ENCODE measurements around the gene SLC35E4.
"Not testable (repeated sequence)": the region's sequence is repeated elsewhere in the genome, so short reads cannot be mapped to it uniquely, and the experiment has no call there.

The SLC35E4 gene

DNA sequence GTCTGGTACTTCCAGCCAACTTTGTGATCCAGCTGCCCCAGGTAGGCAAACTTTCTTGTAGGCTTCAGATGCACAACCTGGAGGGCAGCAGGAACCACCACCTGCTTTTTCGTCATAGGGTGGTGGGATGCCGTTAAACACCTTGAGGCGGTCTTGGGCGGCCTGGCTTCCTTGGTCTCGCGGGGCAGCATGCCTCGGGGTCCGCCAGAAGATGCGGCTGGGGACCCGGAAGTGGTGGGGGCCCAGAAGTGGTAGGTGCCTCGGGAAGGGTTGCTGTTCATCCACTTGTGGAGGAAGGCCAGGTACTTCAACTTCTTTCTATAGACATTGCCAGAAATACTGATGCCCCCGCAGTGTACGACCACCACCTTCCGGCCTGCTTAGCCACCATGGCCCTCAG is 18.8 kb downstream of the SLC35E4 start:
- DNase-seq, result no peak

DNA sequence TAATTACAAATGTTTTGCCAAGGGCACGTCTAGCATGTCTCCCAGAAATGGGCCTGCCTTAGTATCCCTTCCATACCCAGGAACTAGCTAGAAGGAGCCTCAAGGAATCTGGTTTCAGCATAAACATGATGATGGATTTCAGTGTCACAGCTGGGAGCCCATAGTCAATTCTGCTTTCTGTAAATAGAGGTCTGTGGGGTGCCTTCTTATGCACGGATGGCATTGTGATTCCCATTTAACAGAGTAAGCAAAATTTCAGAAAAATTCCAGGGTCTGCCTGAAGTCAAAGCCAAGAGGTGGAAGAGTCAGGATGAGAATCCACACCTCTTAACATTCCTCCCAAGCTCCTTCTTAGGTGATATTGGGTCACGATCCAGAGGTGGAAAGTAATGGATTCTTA is 20.0 kb downstream of the SLC35E4 start:
- DNase-seq, result no peak

DNA sequence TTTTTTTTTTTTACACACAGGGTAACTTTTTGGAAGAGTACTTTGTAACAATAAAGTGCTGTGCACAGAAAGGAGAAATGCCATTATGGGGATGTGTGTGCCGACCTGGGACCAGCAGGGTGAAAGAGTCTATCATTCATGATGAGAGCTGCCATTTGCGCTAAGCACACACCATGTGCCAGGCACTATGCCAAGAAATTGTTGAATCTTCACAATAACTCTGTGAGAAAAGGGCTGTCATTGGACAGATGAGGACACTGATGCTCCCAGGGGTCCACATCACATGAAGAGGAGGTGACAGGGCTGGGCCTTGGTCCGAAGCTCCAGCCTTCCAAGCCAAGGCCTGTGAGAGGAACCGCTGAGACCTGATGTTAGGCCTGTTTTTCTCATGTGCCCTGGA is 26.5 kb downstream of the SLC35E4 start:
- DNase-seq, result no peak

DNA sequence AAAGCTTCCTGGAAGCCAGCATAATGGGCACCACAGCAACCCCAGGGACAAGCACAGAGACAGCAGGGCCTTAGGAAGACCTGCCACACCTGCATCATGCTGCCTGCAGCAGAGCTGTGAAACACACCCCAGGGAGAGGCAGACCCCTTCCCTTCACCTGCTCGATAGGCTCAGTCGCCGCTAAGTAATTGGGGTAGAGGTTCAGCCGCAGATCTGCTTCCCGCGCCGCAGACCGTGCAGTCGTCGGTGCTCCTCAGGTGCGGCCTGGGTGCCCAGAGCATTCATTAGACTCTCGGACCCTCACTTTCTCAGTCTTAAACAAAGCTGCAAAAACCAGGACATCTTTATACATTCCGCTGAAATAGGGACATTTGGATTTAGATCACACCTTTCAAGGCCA is 29.2 kb downstream of the SLC35E4 start:
- DNase-seq, result no peak

DNA sequence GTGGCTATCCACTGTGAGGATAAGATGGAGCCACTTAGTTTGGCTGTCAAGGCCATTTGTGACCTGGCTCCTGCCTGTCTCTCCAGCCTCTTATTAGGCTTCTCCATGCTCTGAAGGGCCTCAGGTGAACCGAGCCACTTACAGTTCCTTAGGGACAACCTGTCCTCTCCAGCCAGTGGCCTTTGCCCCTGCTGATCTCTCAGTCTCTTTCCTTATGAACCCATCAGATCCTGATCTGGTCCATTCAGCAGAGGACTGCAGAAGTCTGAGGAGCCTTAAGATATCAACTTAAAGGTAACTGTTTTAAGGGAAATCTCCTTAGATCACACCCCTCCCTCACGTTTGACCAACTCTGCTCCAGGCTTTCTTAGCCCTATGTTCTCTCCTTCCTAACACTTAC is 29.7 kb downstream of the SLC35E4 start:
- DNase-seq, result no peak

DNA sequence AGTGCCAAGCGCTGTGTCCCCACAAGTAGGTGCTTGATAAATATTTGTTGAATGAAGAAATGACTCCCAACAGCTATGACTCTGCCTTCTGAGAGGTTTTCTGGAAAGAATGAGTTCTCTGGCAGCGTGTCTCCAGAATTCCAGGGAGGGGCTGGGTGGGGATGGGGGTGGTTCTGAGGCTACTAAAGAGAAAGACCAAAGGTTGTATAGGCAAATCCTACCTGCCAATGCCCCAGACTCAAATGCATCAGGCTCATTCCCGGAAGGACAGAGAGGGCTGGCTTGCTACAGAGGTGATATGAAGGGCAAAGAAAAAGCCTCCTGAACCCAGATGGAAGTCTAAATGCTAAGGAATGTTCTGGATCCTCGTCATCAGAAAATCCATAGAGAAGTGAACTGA is 30.2 kb downstream of the SLC35E4 start:
- DNase-seq, result no peak

DNA sequence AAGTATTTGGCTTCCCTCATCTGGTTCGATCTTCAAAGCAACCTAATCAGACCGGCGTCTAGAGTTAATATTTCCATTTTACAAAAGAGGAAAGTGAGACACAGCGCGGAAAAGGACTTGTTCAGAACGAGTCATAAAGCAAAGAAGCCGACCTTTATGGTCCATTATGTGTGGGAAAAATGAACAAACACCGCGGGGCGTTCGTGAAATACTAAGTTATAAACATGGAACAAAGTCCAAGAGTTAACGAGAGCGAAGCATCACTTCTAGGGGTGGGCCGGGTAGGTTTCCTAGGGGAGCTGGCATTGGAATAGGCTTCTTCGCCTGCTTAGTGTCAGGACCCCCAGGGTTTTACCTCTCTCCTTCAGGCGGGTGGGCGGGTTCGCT is 31.5 kb downstream of the SLC35E4 start:
- no peak for DNase-seq

DNA sequence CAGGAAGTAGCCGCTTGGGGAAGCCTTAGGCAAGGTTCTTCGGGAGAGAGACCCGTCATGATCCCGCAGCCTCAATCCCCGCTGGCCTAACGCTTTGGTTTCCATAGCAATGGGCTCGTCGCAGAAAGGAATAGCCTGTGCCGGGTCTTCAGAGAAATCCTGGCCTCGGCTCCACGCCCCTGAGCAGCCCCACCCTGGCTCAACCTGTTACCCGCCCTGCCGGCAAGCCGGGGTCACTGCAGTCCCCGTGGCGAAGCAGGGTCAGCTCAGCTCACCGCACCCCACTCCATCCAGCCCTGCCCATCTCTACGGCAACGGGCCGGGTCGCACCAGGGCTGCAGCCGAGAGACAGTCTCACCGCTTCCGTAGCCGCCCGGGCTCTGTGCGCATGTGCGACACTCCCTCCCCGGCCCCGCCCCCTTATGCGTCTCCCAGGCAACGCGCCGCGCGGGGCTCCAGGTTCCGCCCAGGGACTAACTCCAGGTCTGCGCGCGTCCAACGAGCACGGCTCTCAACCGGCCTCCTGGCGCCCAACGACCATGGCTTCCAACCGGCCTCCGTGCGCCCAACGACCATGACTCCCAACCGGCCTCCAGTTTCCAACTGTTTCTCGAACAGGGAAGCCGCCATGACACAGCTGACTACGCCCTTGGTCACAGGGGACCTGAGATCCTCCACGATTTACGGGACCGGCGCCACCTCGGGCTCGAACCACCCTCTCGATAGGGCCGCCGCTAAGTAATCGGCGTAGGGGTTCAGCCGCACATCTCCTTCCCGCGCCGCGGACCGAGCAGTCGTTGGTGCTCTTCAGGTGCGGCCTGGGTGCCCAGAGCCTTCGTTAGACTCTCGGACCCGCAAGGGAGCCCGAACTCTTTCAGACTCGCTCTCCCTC is 32.2 kb downstream of the SLC35E4 start, which contains the start of gene DUSP18:
DUSP18 (minus strand) TSS at position 382 of the 892 bp plus-strand sequence. CDS start 3,872 bp downstream, outside the sequence.
- peak; percentile 98 for DNase-seq

DNA sequence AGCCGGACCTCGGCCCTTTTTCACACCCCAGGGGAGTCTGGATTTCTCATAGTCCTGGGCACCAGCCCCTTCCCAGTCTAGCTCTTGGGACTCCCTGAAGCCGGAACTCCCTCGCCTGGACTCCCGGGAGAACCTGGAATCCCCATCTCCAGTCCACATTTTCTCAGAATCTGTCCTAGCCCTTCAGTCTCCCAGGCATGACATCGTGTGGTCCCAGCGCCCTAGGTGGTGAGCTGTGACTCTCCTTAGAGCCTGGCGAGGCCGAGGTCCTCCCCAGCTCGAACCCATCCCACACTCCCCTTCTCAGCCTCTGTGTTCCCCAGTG is 32.8 kb downstream of the SLC35E4 start:
- no peak for DNase-seq

DNA sequence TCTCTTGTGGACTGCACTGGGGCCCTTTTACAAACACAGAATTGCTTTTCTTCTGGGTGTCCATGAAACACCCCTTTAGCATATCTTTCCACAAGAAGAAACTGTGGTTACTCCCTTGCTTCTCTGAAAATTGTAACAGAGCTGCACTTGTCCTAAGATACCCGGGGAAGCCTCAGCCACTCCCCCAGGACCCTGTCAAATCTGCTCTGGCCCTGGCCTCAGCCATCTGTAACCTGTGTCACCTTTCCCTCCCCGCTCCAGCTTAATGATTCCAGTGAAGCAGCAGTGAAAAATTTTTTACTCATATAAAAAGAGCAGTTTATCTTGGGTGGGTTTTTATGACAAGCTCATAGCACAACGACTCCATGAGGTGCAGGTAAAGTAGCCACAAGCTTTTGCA is 35.5 kb downstream of the SLC35E4 start:
- no peak for DNase-seq

DNA sequence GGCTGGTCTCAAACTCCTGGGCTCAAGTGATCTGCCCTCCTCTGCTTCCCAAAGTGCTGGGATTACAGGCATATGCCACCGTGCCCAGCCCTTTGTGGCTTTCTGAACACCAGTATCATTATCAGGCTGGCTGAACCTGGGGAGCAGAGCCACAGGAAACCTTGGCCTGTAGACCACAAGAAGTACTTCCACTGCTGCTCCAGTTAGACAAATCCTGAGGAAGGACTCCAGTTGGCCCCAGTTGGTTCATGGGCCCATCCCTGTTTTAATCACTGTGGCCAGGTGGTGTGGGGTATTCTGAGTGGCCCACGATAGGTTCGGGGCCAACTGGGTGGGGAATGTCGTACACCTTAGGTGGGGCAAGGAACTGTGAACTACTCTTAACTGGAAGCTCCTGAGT is 37.6 kb downstream of the SLC35E4 start:
- no peak for DNase-seq

DNA sequence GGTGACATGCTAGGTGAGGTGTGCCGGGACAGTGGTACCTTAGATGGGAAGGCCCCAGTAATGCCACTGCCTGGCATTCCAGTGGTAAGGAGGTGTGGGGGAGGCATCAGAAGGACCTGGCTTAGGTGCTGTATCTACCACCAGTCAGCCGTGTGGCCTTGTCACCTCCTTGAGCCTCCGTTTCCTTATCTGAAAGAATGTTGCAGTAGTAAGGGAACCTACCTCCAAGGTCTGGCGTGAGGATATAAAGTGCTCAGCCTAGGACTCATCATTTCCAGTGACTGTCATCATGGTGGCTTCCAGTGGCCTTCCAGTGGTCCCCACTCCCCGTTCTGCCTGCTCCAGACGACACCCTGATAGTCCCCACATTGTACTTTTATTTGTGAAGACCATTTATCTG is 38.9 kb downstream of the SLC35E4 start:
- DNase-seq, result no peak

DNA sequence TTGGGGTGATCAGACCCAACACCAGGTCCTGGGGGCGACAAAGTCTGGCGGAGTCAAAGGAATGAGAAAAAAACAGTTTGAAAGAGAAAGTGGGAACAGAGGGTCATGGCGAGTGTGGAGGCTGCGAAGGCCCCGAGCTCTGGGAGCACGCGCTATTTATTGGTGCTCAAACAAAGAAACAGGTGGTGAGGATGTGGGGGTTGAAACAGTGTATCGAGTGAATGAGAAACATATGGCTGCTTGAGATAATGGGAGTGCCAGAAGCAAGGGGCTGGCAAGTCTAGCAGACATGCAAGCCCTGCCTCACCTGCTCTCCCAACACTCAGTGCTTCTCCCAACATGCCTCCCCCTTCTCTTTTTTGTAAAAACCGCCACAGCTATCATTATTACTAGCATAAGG is 39.9 kb downstream of the SLC35E4 start:
- DNase-seq, result no peak

DNA sequence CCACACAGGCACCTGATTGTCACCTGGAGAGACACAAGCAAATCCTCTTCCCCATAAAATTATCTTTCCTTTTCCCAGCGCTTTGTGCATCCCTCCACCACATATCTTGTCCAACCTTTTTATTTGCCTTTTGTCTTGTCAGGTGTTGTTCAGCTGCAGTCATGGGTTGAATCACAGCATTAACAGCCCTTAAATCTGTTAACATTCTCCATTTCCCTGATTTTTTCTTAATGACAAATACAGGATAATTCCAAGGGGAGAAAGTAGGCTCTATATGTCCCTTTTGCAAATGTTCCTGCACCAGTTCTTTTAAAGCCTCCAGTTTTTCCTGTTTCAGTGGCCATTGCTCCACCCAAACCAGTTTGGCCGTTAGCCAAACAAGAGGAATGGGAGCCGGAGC is 41.0 kb downstream of the SLC35E4 start:
- not testable (repeated sequence) for DNase-seq

DNA sequence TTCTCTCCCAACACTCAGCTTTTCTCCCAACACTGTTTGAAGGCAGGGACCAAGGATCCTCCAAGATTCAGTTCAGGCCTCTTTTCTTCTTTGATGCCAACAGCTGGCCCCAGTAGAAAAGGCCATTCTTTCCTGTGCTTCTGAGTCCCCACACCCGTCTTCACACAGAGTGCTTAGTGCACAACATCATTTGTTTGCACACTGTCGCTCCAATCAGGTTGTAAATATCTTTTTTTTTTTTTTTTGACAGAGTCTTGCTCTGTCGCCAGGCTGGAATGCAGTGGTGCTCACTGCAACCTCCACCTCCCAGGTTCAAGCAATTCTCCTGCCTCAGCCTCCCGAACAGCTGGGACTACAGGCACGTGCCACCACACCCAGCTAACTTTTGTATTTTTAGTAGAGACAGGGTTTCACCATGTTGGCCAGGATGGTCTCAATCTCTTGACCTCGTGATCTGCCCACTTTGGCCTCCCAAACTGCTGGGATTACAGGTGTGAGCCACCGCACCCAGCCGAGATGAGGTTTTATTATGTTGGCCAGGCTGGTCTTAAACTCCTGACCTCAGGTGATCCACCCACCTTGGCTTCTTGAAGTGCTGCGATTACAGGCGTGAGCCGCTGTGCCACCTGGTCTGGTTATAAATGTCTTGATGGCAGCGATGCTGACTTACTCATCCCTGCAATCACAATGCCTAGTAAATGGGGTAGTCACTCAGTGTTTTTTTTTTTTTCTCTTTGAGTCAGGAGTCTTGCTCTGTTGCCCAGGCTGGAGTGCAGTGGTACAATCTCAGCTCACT is 44.5 kb downstream of the SLC35E4 start:
- DNase-seq, result not testable (repeated sequence)

DNA sequence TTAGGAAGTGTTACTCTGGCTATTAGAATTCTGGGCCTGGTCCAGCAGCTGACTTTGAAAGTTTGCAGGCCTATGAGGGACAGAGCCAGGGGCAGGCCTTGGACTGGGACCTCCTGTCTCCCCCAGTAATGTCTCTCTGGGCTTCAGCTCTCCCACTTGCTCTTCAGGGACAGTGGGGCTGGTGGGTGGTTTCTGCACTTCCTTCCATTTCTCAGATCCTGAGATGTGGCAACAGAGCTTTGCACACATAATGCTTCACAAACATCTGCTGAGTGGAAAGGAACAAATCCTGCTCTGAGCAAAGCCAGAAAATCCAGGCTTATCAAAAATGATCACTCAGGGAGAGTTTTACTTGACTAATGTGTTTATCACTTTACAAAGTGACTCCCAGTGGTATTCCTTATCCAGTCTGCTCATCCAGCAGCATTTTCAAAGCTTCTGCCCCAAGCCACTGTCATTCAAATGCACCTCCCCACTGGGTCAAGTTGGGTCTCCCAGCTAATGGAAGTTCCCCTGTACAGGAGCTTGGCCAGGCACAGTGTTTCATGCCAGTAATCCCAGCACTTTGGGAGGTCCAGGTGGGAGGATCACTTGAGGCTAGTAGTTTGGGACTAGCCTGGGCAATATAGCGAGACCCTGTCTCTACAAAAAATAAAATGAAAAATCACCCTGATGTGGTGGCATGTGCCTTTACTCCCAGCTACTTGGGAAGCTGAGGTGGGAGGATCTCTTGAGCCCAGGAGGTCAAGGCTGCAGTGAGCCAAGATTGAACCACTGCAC is 45.6 kb downstream of the SLC35E4 start:
- DNase-seq, result no peak

DNA sequence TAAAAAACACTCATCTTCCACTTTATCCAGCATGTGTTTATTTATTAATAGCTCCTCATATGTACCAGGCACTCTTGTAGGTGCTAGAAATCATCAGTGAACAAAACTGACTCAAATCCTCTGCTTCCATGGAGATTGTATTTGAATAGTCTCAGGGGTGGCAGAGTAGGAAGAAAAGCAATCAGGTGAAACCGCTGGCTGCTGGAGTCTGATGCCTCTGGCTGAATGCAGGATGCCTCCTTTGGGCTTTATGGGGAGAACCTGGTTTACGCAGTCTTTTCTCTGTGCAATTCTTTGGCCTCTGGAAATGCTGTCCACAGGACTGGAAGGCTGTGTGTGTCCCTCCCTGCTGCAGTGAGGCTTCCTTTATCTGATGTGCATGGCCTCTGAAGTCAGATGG is 46.2 kb downstream of the SLC35E4 start:
- no peak for DNase-seq

DNA sequence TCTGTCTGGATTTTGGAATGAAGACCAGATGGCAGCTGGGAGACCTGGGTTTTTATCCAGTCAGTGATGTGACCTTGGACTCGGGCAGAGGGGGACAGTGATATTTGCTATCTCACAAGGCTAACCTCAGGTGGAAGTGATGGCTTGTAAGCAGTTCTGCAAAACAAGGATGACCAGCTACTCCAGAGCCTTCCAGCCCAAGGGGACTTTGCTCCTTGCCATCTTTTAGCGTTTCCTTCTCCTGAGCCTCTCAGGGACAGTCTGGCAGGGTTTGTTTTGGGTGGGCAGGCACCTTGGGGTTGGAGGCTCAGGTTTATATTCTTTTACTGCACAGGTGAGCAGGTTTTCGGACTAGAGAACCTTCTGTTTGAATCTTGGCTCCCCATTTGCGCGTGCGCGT is 49.6 kb downstream of the SLC35E4 start:
- DNase-seq, result no peak

DNA sequence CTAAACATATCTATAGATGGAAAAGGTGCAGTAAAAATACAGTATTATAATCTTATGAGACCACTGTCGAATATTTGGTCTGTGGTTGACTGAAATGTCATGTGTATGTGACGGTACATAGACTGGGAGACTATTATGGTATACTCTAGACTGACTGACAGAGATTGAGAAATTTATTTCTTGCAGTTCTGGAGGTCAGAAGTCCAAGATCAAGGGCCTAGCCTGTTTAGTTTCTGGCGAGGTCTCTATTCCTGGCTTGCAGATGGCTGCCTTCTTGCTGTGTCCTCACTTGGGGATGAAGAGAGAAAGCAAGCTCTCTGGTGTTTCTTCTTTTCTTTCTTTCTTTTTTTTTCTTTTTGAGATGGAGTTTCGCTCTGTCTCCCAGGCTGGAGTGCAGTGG is 51.8 kb downstream of the SLC35E4 start:
- DNase-seq, result no peak

DNA sequence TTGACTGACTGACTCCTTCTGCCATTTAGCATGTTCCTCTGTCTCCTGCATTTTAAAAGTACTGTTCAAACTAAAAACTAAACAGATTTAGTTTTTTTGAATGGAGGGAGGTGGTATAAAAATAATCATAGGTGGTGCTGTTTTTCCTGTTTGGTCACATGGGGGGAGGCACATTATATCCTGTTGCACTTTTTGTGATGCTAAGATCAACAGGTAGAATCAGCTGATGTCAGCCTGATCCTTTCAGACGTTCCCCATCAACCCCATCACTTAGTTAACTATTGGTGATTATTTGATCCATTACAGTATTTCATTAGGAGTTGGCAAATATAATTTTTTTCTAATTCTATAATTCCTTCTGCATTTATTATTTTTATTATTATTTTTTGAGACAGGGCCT is 54.0 kb downstream of the SLC35E4 start:
- DNase-seq, result no peak

DNA sequence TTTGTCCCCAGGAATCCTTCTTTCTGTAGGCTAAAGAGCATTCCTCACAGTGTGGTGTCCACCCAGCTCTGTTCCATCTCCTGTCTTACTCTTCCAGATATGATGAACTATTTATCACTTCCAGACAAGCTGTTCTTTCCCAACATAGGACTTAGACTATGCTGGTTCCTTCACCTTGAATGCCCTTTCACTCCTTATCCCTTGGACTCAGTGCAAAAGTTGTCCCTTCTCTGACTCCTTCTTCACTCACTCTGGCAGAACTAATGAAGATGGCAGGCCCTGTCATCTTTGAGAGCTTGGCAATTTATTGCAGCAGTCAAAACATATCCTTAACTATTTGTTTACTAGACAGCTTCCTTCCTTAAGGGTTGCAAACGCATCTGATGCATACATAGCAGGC is 55.6 kb downstream of the SLC35E4 start:
- DNase-seq, result no peak

DNA sequence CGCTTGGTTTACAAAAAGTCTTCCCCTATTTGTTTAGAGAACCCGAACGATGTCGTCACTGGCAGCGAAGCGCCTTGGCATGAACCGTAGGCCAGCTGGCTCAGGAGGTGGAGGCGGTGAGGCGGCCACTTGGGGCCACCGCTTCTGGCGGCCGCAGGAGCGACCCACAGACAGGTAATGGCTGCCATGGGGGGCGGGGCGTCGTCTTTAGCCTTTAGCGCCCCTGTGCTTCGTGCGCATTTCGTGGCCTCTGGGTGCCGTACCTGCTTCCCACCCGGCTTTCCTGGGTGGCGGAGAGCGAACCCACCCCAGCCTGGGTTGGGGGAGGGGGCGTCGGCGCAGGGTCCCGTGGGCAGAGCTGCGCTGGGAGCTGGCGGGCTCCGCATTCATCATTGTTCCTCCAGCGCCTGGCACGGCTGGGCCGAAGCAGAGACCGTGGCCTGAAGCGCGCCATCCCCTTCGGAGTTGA is 58.6 kb downstream of the SLC35E4 start:
- peak; percentile 71 to 73 for DNase-seq

DNA sequence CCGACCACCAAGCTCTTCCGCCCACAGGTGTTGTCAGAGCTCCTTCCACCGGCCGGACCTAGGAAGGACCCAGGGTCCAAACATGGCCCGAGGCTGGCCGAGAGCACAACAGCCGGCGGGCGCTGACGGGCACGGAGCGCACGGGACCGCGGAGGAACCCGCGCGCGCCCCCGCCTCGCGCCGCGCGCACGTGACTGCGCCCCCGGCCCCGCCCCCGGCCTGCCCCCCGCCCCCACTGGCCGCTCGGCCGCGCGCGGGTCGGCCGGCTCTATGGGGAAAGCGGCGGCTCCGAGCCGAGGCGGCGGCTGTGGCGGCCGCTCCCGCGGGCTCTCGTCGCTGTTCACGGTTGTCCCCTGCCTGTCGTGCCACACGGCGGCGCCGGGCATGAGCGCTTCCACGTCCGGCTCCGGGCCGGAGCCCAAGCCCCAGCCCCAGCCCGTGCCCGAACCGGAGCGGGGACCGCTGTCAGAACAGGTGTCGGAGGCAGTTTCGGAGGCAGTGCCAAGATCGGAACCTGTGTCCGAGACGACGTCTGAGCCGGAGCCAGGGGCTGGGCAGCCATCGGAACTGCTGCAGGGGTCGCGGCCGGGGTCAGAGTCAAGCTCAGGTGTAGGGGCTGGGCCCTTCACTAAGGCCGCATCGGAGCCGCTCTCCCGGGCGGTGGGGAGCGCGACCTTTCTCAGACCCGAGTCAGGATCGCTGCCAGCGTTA is 59.2 kb downstream of the SLC35E4 start, which contains the start of gene OSBP2:
OSBP2 (plus strand) TSS at position 235 of the 711 bp plus-strand sequence; CDS start at position 271, 36 bp downstream.
- peak; percentile 35 to 55 for DNase-seq

Data from activated T-cell treated with anti-CD3 and anti-CD28 coated beads, Interleukin-2, amount 50 U/mL, for 48 hours (primary cell).